HG02943 (cell line): ENCODE measurements around the gene EPX.
"Not testable (repeated sequence)": the region's sequence is repeated elsewhere in the genome, so short reads cannot be mapped to it uniquely, and the experiment has no call there.

Source experiments
- ATAC-seq: cut with Tn5 transposase; IDR thresholded peaks from one replicate; pipeline ENCODE4 v1.9.1; 2021; ENCODE audit warnings: mild to moderate bottlenecking, low read depth, moderate library complexity; ENCODE audit not compliant: unreplicated experiment

The EPX gene, protein sequence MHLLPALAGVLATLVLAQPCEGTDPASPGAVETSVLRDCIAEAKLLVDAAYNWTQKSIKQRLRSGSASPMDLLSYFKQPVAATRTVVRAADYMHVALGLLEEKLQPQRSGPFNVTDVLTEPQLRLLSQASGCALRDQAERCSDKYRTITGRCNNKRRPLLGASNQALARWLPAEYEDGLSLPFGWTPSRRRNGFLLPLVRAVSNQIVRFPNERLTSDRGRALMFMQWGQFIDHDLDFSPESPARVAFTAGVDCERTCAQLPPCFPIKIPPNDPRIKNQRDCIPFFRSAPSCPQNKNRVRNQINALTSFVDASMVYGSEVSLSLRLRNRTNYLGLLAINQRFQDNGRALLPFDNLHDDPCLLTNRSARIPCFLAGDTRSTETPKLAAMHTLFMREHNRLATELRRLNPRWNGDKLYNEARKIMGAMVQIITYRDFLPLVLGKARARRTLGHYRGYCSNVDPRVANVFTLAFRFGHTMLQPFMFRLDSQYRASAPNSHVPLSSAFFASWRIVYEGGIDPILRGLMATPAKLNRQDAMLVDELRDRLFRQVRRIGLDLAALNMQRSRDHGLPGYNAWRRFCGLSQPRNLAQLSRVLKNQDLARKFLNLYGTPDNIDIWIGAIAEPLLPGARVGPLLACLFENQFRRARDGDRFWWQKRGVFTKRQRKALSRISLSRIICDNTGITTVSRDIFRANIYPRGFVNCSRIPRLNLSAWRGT

GRCh38 chr17:58192612-58193011 lies at the start of gene EPX:
Gene EPX, plus strand, starts transcription at chr17:58192726. Its CDS starts 121 bp downstream, at chr17:58192847.
- ATAC-seq: no peak

- ATAC-seq: not testable (repeated sequence)
Measured at GRCh38 chr17:58143335-58143734, 49.2 kb upstream of the EPX start.

DNA sequence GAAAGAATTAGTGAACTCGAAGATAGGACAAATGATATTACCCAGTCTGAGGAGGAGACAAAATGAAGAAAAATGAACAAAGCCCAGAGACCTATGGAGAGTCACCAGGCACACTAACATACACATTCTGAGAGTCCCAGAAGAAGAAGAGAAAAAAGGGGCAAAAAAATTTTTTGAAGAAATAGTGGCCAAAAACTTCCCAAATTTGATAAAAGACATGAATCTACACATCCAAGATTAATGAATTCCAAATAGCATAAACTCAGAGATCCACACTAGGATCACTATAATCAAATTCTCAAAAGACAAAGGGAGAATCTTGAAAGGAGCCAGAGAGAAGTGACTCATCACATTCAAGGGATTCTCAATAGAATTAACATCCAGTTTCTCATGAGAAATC lies 47.7 kb upstream of the EPX start:
- no peak for ATAC-seq

DNA sequence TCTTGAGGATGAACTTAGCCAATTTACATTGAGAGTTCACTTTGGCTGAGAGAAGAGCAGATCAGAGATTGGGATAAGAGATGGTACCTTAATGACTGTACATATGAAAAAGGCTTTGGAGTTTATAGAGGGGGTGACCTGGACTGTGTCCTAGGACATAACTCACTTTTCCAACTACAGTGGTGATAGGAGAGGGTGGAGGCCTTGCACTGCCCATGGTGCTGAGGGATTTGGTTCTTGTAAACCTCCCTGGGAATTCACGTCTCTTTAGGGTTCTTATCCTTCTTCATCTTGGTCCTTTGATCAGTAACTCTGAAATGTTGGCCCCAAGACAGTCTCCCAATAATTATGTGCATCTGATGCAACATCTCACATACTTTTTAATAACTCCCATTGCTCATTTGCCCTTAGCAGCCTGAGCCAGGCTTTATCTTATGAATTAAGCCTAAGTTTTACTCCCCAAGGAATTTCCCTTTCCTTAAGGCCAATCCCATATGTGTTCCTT lies 44.5 kb upstream of the EPX start, which contains the start of gene OR4D1:
OR4D1 (plus strand) TSS at position 455 of the 505 bp plus-strand sequence. CDS start 6,770 bp downstream, outside the sequence.
- ATAC-seq: no peak

- no peak for ATAC-seq
Measured at GRCh38 chr17:58148609-58149008, 43.9 kb upstream of the EPX start.

- no peak for ATAC-seq
Measured at GRCh38 chr17:58150394-58150793, 42.1 kb upstream of the EPX start.

DNA sequence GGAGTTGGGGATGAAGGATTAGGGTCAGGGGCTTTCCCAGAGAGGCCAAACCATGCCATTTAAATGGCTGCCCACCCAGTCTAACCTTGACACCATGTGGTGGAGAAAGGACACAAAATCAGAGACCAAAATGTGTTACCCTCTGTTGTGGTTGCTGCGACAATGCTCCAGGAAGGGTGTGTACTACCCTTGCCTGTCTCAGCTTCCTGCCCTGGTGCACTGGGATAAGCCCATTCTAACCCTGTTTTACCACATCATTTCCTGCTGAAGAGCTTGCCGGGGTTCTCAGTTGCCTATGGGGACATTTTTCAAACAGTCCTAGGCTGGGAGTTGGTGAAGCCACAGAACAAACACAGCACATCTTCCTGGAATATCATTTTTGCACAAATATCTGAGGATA lies 39.5 kb upstream of the EPX start:
- ATAC-seq: no peak

DNA sequence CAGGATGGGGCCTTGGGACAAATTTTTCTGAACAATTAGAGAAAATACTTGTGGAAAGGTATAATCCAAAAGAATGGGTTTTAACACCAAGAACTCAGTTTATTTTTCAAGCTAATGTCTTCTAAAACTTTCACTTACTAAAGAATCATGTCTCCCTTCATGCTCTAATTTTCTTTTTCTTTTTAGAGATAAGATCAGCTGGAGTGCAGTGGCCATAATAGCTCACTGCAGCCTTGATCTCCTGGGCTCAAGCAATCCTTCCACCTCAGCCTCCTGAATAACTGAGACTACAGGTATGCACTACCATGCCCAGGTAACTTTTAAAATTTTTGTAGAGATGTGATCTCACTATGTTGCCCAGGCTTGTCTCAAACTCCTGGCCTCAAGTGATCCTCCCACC lies 38.9 kb upstream of the EPX start:
- no peak for ATAC-seq

GRCh38 chr17:58156839-58157803 lies 35.4 kb upstream of the EPX start:
- ATAC-seq: no peak

GRCh38 chr17:58158181-58158580 lies 34.3 kb upstream of the EPX start:
- no peak for ATAC-seq

- no peak for ATAC-seq
Measured at GRCh38 chr17:58161566-58161965, 31.0 kb upstream of the EPX start.

DNA sequence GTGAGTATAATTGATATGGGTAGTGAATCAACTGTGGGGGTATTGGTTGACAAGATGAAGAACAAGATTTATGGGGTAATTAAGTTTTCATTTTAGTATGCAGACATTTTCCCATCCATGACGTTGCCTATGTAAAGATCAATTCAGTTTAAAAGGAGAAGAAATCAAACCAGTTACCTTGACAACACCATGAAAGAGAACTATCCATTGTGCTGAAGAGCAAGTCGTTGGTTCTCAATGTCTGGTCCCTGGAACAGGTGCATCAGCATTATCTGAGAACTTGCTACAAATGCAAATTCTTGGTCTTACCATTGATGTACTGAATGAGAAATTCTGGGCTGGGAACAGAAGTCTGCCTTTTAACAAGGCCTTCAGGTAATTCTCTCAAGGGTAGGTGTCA lies 26.5 kb upstream of the EPX start:
- no peak for ATAC-seq

DNA sequence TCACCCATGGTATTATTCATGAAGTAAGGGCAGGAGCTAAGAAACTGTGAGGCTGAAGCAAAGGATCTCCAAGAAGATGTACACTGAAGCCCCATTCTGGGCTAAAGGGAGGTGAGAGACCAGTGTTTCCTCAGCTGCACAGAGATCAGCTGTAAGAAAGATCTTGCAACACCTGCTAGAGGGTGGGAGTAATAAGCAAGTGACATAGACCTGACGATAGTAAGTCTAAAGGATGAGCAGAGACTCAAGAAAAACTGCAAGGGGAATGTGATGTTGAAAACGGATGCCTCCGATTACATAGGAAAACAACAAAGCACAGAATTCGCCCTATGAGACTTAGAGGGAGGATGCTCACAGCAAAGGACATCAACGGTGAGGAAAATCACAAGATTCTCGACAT lies 25.8 kb upstream of the EPX start, which contains the start of gene OR4D2:
OR4D2 (plus strand) TSS at position 301 of the 400 bp plus-strand sequence. CDS start 2,674 bp downstream, outside the sequence.
- no peak for ATAC-seq

DNA sequence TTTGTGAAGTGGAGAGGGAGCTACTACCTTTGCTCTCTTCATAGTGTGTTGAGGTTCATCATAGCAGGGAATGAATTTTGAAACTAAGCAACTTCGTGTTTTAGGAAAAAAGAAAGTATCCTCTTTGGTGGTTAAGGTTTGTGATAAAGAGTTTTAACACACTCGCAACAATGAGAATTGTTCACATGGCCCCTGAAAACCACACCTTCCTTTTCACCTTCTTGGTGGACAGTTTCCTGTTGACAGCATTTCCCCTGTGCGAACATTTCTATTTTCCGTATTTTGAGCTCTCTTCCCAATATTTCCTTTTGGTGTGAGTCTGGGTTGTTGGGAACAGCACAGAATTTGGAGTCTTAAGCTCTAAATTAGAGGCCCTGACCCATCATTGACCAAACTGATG lies 21.9 kb upstream of the EPX start:
- no peak for ATAC-seq

GRCh38 chr17:58172369-58173071 lies 20.0 kb upstream of the EPX start:
- ATAC-seq: no peak

DNA sequence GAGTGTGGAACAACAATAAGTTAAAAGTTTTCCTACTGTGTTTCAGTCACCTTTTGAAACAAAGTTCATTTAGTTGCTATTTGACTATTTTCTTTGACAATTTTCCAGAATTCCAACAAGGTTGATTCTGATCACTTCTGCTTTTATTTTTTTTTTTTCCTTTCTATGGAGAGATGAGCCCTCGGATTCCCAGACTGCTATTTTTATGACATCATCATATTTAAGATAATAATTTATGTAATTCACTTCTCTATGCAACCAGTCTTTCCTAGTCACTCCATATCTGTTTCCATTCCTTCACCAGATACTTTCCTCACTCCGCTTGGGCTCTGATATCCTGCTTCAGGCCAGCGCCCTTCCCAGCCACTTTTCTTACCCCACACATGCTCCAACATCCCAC lies 17.7 kb upstream of the EPX start:
- ATAC-seq: no peak

DNA sequence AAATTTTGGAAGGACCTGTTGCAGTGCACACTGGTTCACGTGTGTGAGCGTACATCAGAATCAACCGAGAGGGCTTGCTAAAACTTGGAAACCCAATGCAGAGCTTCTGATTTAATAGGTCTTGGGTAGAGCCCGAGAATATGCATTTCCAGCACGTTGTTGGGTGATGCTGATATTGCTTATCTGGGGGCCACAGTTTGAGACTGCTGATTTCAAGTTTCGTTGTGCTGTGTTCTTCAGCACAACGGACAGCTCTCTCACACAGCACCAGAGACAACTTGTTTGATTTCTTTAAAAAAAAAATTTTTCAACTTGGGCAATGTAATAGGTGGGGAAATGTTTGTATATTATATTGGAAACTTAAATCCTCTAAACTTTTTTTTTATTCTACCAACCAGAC lies 16.3 kb upstream of the EPX start:
- ATAC-seq: no peak

GRCh38 chr17:58181796-58182195 lies 10.7 kb upstream of the EPX start:
- no peak for ATAC-seq

GRCh38 chr17:58183514-58183913 lies 9.0 kb upstream of the EPX start:
- no peak for ATAC-seq
